GM10266 (cell line): ENCODE data around the gene ELFN2.

Experiments used
- DNase-seq: peaks from one replicate; pipeline ENCODE4 v3.0.0; 2012; ENCODE audit errors: extremely low spot score
- CTCF ChIP-seq: IDR thresholded peaks from 2 replicates; pipeline ENCODE4 v1.5.1; 2012; ENCODE audit warnings: mild to moderate bottlenecking, low read depth; ENCODE audit not compliant: control insufficient read depth, insufficient read depth; ENCODE audit errors: missing control alignments

ELFN2 gene

GRCh38 chr22:37418627-37419369 lies 8.5 kb downstream of the ELFN2 start:
- no peak for TF ChIP-seq CTCF
- no peak for DNase-seq

- TF ChIP-seq CTCF, result no peak
- DNase-seq, result no peak
Observed at GRCh38 chr22:37417677-37418348, 9.5 kb downstream of the ELFN2 start.

GRCh38 chr22:37417264-37417663 lies 10.0 kb downstream of the ELFN2 start:
- no peak for DNase-seq
- TF ChIP-seq CTCF, result no peak

- TF ChIP-seq CTCF, result no peak
- no peak for DNase-seq
Observed at GRCh38 chr22:37416827-37417226, 10.5 kb downstream of the ELFN2 start.

GRCh38 chr22:37416389-37416788 lies 10.9 kb downstream of the ELFN2 start:
- no peak for DNase-seq
- no peak for TF ChIP-seq CTCF

- no peak for TF ChIP-seq CTCF
- no peak for DNase-seq
Observed at GRCh38 chr22:37415210-37415609, 12.1 kb downstream of the ELFN2 start.

GRCh38 chr22:37414288-37414687 lies 13.0 kb downstream of the ELFN2 start:
- TF ChIP-seq CTCF, result no peak
- DNase-seq, result no peak
